Prostate gland (tissue), 2 donors: ENCODE results near the gene RPTOR. TPM values are rescaled to one million over a fixed set of nuclear protein-coding genes. Genes with fewer than 3 reads are reported as not detected.

ENCODE experiments used
- DNase-seq: peaks from one replicate; pipeline ENCODE4 v3.0.0-alpha.2; 2019; ENCODE audit warnings: low spot score
- H3K27ac ChIP-seq, 2 donors: fragments of 200-600 bp; sonication (generic); 2 replicates each; pipeline ENCODE4 v1.5.1; 2017 to 2019
- H3K27me3 ChIP-seq: fragments of 200-600 bp; sonication (generic); replicated peaks from 2 replicates; pipeline ENCODE4 v1.5.1; 2019; ENCODE audit not compliant: insufficient read depth
- H3K36me3 ChIP-seq, 2 donors: fragments of 200-600 bp; sonication (generic); 1 replicate in 1 of 2; 2 replicates in 1 of 2; pipeline versions ENCODE4 v1.5.1 to v1.8.1; 2017 to 2019
- H3K4me1 ChIP-seq: fragments of 200-600 bp; sonication (generic); replicated peaks from 2 replicates; pipeline ENCODE4 v1.5.1; 2019
- H3K4me3 ChIP-seq, 2 donors: fragments of 200-600 bp; sonication (generic); 2 replicates each; pipeline ENCODE4 v1.5.1; 2017 to 2019
- H3K9me3 ChIP-seq: fragments of 200-600 bp; sonication (generic); 2 replicates; pipeline ENCODE4 v1.5.1; 2017
- POLR2A ChIP-seq: fragments of 450-650 bp; IDR thresholded peaks from one replicate; pipeline ENCODE4 v1.6.1; 2016; ENCODE audit warnings: antibody characterized with exemption, mild to moderate bottlenecking
- POLR2AphosphoS5 ChIP-seq: sonication (generic); formaldehyde crosslinking; IDR thresholded peaks from one replicate; pipeline ENCODE4 v1.6.1; 2017; ENCODE audit warnings: antibody characterized with exemption
- WGBS: methylation state at CpG from one replicate; pipeline ENCODE4 v1.1.5; 2018; 5-methylcytosine and 5-hydroxymethylcytosine counted together
- intact Hi-C: fragments of 100-400 bp; cut with DNase I; formaldehyde crosslinking; loops from one replicate; pipeline ENCODE4 v1.14.2; 2022
- total RNA-seq, 2 donors: library from RNA; depleted of rRNA; stranded (reverse); fragments of >200 nt; gene quantifications; one replicate each; pipeline ENCODE4 v1.1.0, GENCODE V29; 2016
- TF ChIP-seq, protein P1 (sequence below), 4 experiments: fragments of 200-600 bp in 2 of 4; fragments of 450-650 bp in 2 of 4; sonication (generic) in 2 of 4; IDR thresholded peaks; 1 replicate in 3 of 4; 2 replicates in 1 of 4; pipeline ENCODE4 v1.5.1; 2016 to 2019; ENCODE audit warnings: antibody characterized with exemption in 4 of 4, mild to moderate bottlenecking in 2 of 4, moderate library complexity in 2 of 4

RPTOR gene
- total RNA-seq, 2 donors from 2014 or later = 30.3 to 62.5 TPM

DNA sequence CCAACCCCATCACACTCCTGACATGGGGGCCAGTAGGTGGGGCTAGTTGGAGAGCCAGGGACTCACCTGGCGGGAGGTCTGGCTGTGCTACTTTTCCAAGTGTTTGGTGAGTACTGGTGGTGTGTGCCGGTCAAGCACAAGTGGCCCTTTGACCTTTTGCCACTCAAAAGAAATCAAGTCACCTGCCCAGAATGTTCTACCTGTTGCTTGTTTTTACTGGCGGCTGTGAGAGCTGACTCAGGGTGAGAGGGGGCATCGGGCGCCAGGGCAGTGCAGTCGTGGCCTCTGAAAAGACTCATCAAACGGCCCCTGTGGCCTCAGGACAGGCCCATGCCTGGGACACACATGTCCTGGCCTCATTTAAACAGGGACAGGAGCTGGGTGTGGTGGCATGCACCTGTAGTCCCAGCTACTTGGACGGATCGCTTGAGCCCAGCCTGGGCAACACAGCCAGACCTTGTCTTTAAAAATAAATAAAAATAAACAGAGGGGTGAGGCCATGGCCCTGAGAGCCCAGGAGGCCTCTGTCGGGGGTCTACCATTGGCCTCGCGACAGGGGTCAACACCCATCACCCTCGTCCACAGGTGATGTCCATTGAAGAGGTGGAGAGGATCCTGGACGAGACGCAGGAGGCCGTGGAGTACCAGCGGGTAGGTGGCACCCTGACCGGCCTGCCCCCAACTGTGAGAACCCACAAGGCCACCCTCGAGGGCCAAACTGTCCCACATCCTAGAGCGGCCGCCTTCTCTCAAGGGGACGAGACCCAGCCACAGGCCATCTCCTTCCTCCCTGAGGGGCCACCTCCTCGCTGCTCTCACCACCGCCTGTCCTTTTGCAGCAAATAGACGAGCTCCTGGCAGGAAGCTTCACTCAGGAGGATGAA is 452.0 kb downstream of the RPTOR start:
- Histone ChIP-seq H3K4me3 (no peak overlapping the region), H3K27ac (no peak overlapping the region), H3K4me1 (peaks cover 10% of the 10 kb centered on the region), H3K27me3 (no peaks in the 10 kb centered on the region), H3K9me3 (no peaks in the 10 kb centered on the region), H3K36me3 (peaks cover 8 to 31% of the 10 kb centered on the region in 2 donors)
- WGBS = 93% methylated on average over 25 of the region's 25 CpGs
- no peak for DNase-seq
- intact Hi-C loops = loop anchor here (10.0 kb wide), 1 partner anchor 248 kb away; no protein-coding TSS in a partner anchor
- no peak for TF ChIP-seq POLR2A
- TF ChIP-seq, protein P1, sequence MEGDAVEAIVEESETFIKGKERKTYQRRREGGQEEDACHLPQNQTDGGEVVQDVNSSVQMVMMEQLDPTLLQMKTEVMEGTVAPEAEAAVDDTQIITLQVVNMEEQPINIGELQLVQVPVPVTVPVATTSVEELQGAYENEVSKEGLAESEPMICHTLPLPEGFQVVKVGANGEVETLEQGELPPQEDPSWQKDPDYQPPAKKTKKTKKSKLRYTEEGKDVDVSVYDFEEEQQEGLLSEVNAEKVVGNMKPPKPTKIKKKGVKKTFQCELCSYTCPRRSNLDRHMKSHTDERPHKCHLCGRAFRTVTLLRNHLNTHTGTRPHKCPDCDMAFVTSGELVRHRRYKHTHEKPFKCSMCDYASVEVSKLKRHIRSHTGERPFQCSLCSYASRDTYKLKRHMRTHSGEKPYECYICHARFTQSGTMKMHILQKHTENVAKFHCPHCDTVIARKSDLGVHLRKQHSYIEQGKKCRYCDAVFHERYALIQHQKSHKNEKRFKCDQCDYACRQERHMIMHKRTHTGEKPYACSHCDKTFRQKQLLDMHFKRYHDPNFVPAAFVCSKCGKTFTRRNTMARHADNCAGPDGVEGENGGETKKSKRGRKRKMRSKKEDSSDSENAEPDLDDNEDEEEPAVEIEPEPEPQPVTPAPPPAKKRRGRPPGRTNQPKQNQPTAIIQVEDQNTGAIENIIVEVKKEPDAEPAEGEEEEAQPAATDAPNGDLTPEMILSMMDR (IDR thresholded peaks at IDR 0.05) = no peak
- TF ChIP-seq POLR2AphosphoS5 = no peak

DNA sequence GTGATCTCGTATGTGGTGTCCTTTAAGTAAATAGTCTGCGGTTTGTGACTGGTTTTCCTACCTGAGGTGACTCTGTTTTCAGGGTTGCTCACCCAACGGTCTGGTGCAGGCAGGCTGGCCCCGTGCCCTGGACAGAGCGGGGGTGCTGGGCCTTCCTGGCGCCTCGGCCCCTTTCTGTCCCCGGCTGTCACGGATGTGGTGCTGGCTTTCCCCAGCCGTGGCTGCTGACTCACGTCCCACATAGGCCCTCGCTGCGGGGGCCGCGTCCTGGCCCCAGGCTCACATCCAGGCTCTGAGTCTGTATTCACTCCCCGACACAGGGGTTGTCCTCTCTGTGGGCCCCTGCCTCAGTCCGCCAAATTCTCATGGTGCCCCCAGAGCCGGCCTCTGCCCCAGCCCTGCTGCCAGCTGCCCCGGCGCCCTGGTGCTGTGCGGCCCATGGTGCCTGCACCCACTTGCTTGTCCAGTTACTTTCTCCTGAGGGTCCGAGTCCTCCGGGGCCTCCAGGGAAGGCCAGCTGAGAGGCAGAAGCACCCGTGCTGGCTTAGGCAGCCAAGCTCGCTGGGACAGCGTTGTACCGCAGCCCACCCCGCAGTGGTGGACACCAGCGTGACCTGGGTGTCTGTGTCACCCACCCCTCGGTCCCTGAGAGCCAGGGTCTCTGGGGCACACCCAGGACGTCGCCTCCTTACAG is 452.9 kb downstream of the RPTOR start:
- Histone ChIP-seq H3K36me3 (peaks cover 8 to 31% of the 10 kb centered on the region in 2 donors), H3K9me3 (no peaks in the 10 kb centered on the region), H3K4me1 (peaks cover 10% of the 10 kb centered on the region), H3K27me3 (no peaks in the 10 kb centered on the region), H3K4me3 (no peak overlapping the region), H3K27ac (no peak overlapping the region)
- 89% methylated on average over 31 of the region's 32 CpGs for WGBS
- intact Hi-C loops = loop anchor here (10.0 kb wide), 1 partner anchor 247 kb away; no protein-coding TSS in a partner anchor
- DNase-seq = no peak
- TF ChIP-seq, protein P1 (IDR thresholded peaks at IDR 0.05) = no peak
- no peak for TF ChIP-seq POLR2A
- TF ChIP-seq POLR2AphosphoS5 = no peak

DNA sequence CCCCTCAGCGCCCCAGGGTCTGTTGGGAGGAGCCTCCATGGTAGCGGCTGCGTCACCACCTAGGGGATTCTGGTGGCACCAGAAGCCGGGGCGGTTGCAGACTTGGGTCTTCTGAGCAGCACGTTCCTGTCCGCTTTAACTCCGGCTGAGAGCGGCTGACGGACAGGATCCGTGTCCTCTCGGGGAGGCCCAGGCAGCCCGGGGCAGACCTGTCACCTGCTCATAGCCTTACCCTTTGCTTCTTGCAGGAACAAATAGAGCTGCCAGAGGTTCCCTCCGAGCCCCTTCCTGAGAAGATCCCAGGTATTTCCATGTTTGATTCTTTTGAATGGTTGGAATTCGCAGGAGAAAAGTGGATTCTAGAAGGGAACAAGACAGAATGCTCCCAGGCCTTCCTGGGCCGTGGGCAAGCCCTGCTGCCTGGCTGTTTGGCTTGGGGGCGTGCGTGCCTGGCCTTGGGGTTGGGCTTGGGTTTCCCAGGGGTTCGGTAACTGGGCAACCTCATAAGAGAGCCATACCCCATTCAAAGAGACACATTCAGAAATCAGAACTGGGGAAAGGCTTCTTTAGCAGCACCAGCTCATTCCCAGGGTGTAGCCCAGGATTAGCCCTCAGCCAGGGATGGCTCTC is 453.6 kb downstream of the RPTOR start:
- H3K36me3 ChIP-seq = peaks cover 8 to 31% of the 10 kb centered on the region in 2 donors
- intact Hi-C loops = loop anchor here (10.0 kb wide), 1 partner anchor 247 kb away; no protein-coding TSS in a partner anchor
- no peaks in the 10 kb centered on the region for H3K27me3 ChIP-seq
- no peak for TF ChIP-seq POLR2AphosphoS5
- TF ChIP-seq, protein P1 (IDR thresholded peaks at IDR 0.05) = no peak
- TF ChIP-seq POLR2A = no peak
- 94% methylated on average over 19 of the region's 19 CpGs for WGBS
- no peak overlapping the region for H3K4me3 ChIP-seq
- no peaks in the 10 kb centered on the region for H3K9me3 ChIP-seq
- DNase-seq = no peak
- H3K27ac ChIP-seq = no peak overlapping the region
- peaks cover 4% of the 10 kb centered on the region for H3K4me1 ChIP-seq

DNA sequence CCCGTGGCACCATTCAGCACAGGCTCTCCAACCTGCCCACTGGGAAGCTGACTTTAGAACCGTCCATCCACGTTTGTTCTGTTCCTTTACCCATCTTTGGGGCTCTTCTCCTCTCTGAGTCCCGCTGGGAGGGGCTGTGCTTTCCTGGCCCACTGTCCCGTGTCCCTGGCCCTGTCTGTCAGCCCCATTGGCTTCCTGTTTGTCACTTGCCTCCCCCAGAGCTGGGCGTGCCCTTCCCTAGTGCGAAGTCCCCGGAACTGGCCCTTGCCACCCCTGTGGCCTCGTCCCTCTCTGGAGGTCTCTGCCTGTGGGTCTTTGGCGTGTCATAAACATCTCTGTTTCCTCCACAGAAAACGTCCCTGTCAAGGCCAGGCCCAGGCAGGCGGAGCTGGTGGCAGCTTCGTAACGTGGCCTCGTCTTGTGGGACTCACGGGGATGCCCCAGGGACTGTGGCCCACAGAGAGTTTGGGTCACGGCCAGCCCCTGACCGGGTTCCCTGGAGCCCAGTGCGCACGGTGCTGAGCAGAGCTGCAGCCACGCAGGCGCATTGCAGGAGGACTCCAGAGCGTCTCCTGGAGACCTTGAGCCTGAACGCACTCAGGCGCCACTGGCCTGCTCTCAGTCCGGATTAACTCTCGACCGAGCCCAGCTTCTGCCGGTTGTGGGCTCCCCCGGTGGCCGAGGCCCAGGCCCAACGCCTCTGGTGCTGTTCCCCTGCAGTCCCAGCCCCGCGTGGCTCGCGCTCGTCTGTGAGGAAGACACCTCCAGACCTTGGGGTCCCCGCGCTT is 454.3 kb downstream of the RPTOR start:
- TF ChIP-seq, protein P1 (IDR thresholded peaks at IDR 0.05) = no peak
- TF ChIP-seq POLR2A (no peak), POLR2AphosphoS5 (no peak)
- no peaks in the 10 kb centered on the region for H3K4me1 ChIP-seq
- intact Hi-C loops = loop anchor here (10.0 kb wide), 1 partner anchor 246 kb away; no protein-coding TSS in a partner anchor
- peaks cover 2% of the 10 kb centered on the region for H3K27me3 ChIP-seq
- no peak overlapping the region for H3K27ac ChIP-seq
- 88% methylated on average over 39 of the region's 39 CpGs for WGBS
- no peak for DNase-seq
- no peaks in the 10 kb centered on the region for H3K9me3 ChIP-seq
- no peak overlapping the region for H3K4me3 ChIP-seq
- H3K36me3 ChIP-seq = peaks cover 8 to 31% of the 10 kb centered on the region in 2 donors
